HG03064 (cell line): ENCODE results near the gene SLC2A9.

Experiments used
- ATAC-seq: cut with Tn5 transposase; IDR thresholded peaks from one replicate; pipeline ENCODE4 v1.9.1; 2021; ENCODE audit warnings: low read depth; ENCODE audit not compliant: unreplicated experiment

Gene SLC2A9

GRCh38 chr4:9969526-9970398, 51.5 kb downstream of the SLC2A9 start:
- ATAC-seq: peak; percentile 8

GRCh38 chr4:9968472-9968871, 52.8 kb downstream of the SLC2A9 start:
- ATAC-seq: no peak

GRCh38 chr4:9964879-9965278, 56.4 kb downstream of the SLC2A9 start:
- no peak for ATAC-seq

GRCh38 chr4:9963328-9963727, 58.0 kb downstream of the SLC2A9 start:
- ATAC-seq: no peak

GRCh38 chr4:9962611-9963314, 58.5 kb downstream of the SLC2A9 start:
- no peak for ATAC-seq

GRCh38 chr4:9954468-9954867, 66.8 kb downstream of the SLC2A9 start:
- ATAC-seq: no peak

- no peak for ATAC-seq
Observed at GRCh38 chr4:9953089-9953488, 68.2 kb downstream of the SLC2A9 start.

- ATAC-seq: no peak
Observed at GRCh38 chr4:9952415-9952950, 68.8 kb downstream of the SLC2A9 start.

GRCh38 chr4:9949573-9949972, 71.7 kb downstream of the SLC2A9 start:
- ATAC-seq: no peak

GRCh38 chr4:9947168-9948062, 73.9 kb downstream of the SLC2A9 start:
- no peak for ATAC-seq

GRCh38 chr4:9946170-9946569, 75.1 kb downstream of the SLC2A9 start:
- ATAC-seq: no peak

GRCh38 chr4:9944431-9945425, 76.6 kb downstream of the SLC2A9 start:
- ATAC-seq: no peak

- ATAC-seq: no peak
Observed at GRCh38 chr4:9943761-9944160, 77.5 kb downstream of the SLC2A9 start.

GRCh38 chr4:9942921-9943600, 78.2 kb downstream of the SLC2A9 start:
- ATAC-seq: no peak

- no peak for ATAC-seq
Observed at GRCh38 chr4:9942139-9942538, 79.2 kb downstream of the SLC2A9 start.

- ATAC-seq: no peak
Observed at GRCh38 chr4:9940041-9940440, 81.3 kb downstream of the SLC2A9 start.

GRCh38 chr4:9938933-9939332, 82.4 kb downstream of the SLC2A9 start:
- no peak for ATAC-seq

- ATAC-seq: no peak
Observed at GRCh38 chr4:9937078-9937477, 84.2 kb downstream of the SLC2A9 start.

GRCh38 chr4:9936129-9936644, 85.1 kb downstream of the SLC2A9 start:
- no peak for ATAC-seq
